Astrocyte (in vitro differentiated cells and primary cell): ENCODE data around the gene RAB3B. TPM values are rescaled to one million over a fixed set of nuclear protein-coding genes. Genes with fewer than 3 reads are reported as not detected.
"Not testable (repeated sequence)": the region's sequence is repeated elsewhere in the genome, so short reads cannot be mapped to it uniquely, and the experiment has no call there.

ENCODE experiments used
- DNase-seq: peaks from one replicate; pipeline ENCODE4 v3.0.0-alpha.2; 2010; ENCODE audit warnings: low read depth
- FAIRE-seq: peaks from 2 replicates; lab custom pipeline; 2011; peaks lifted over from hg19 to GRCh38; lab: Jason Lieb, UNC
- H2AFZ ChIP-seq: 2 replicates; pipeline ENCODE4 v1.6.0; 2012; ENCODE audit warnings: low read depth, low read length, inconsistent platforms
- H3K27ac ChIP-seq: 2 replicates; pipeline ENCODE4 v1.5.1; 2011; ENCODE audit warnings: low read depth, low read length, inconsistent platforms
- H3K27me3 ChIP-seq: 2 replicates; pipeline ENCODE4 v1.6.0; 2011; ENCODE audit warnings: low read length, inconsistent platforms; ENCODE audit not compliant: insufficient read depth
- H3K36me3 ChIP-seq: 2 replicates; pipeline ENCODE4 v1.5.1; 2011; ENCODE audit warnings: low read length, inconsistent platforms; ENCODE audit not compliant: insufficient read depth
- H3K4me1 ChIP-seq: 2 replicates; pipeline ENCODE4 v1.5.1; 2011; ENCODE audit warnings: low read length, inconsistent platforms; ENCODE audit not compliant: insufficient read depth
- H3K4me2 ChIP-seq: 2 replicates; pipeline ENCODE4 v1.6.0; 2012; ENCODE audit warnings: low read length, inconsistent platforms
- H3K4me3 ChIP-seq: 2 replicates; pipeline ENCODE4 v1.5.1; 2011; ENCODE audit warnings: low read depth, mild to moderate bottlenecking, low read length, inconsistent platforms; ENCODE audit not compliant: insufficient read depth
- H3K79me2 ChIP-seq: 2 replicates; pipeline ENCODE4 v1.6.0; 2012; ENCODE audit warnings: mild to moderate bottlenecking, low read length, inconsistent platforms; ENCODE audit not compliant: insufficient read depth
- H3K9ac ChIP-seq: 2 replicates; pipeline ENCODE4 v1.6.0; 2012; ENCODE audit warnings: mild to moderate bottlenecking, low read length, inconsistent platforms
- H3K9me3 ChIP-seq: 2 replicates; pipeline ENCODE4 v1.5.1; 2012; ENCODE audit warnings: low read depth, mild to moderate bottlenecking, low read length, inconsistent platforms; ENCODE audit not compliant: insufficient read depth
- H4K20me1 ChIP-seq: 2 replicates; pipeline ENCODE4 v1.6.0; 2012; ENCODE audit warnings: low read length, inconsistent platforms; ENCODE audit not compliant: insufficient read depth
- H3K27ac Mint-ChIP-seq: one replicate; pipeline ENCODE4 v1.8.0; 2021; ENCODE audit warnings: mild to moderate bottlenecking, mixed read lengths; ENCODE audit not compliant: unreplicated experiment
- H3K27me3 Mint-ChIP-seq: one replicate; pipeline ENCODE4 v1.8.0; 2021; ENCODE audit warnings: low read depth, mixed read lengths; ENCODE audit not compliant: unreplicated experiment
- H3K36me3 Mint-ChIP-seq: one replicate; pipeline ENCODE4 v1.8.0; 2021; ENCODE audit warnings: low read depth, mixed read lengths; ENCODE audit not compliant: unreplicated experiment
- H3K4me1 Mint-ChIP-seq: one replicate; pipeline ENCODE4 v1.8.0; 2021; ENCODE audit warnings: low read depth, mixed read lengths; ENCODE audit not compliant: unreplicated experiment
- H3K4me3 Mint-ChIP-seq: one replicate; pipeline ENCODE4 v1.8.0; 2021; ENCODE audit warnings: mild to moderate bottlenecking, moderate library complexity, mixed read lengths; ENCODE audit not compliant: unreplicated experiment
- H3K9me3 Mint-ChIP-seq: one replicate; pipeline ENCODE4 v1.8.0; 2021; ENCODE audit warnings: mild to moderate bottlenecking, mixed read lengths; ENCODE audit not compliant: unreplicated experiment
- EZH2 ChIP-seq: IDR thresholded peaks from 2 replicates; pipeline ENCODE4 v1.6.1; 2012; ENCODE audit warnings: mild to moderate bottlenecking, low read length, inconsistent platforms; ENCODE audit not compliant: insufficient read depth
- total RNA-seq: library from RNA; stranded (reverse); gene quantifications from 2 replicates; pipeline ENCODE4 v1.2.1, GENCODE V29; 2021
- TF ChIP-seq, protein P1 (sequence below): IDR thresholded peaks from 2 replicates; pipeline ENCODE4 v1.5.1; 2011; ENCODE audit warnings: low read depth, mild to moderate bottlenecking, inconsistent platforms, low read length, moderate library complexity; ENCODE audit not compliant: insufficient read depth

RAB3B gene
- total RNA-seq, 1 donor from 2014 or later, result 49.2 TPM

DNA sequence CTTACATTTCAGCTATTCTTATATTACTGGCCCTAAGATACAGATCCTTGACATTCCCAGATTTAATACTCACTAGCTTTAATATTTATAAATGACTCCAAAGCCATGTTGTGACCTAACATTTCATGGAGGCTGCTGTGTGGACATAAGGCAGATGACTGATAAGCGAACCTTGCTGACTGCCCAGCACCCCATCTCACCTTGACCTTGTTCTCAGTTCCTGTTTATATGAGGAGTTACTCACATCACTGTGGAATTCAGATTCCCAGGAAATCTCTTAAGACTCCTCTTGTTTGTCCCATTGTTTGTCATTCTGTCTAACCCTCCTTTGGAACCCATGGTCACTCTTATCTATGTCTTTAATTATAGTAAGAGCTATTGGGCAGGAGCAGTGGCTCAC lies 21.9 kb downstream of the RAB3B start:
- peaks cover 4% of the 10 kb centered on the region for H3K36me3 Mint-ChIP-seq
- H4K20me1 ChIP-seq, result no peaks in the 10 kb centered on the region
- TF ChIP-seq EZH2, result no peak
- TF ChIP-seq, protein P1, sequence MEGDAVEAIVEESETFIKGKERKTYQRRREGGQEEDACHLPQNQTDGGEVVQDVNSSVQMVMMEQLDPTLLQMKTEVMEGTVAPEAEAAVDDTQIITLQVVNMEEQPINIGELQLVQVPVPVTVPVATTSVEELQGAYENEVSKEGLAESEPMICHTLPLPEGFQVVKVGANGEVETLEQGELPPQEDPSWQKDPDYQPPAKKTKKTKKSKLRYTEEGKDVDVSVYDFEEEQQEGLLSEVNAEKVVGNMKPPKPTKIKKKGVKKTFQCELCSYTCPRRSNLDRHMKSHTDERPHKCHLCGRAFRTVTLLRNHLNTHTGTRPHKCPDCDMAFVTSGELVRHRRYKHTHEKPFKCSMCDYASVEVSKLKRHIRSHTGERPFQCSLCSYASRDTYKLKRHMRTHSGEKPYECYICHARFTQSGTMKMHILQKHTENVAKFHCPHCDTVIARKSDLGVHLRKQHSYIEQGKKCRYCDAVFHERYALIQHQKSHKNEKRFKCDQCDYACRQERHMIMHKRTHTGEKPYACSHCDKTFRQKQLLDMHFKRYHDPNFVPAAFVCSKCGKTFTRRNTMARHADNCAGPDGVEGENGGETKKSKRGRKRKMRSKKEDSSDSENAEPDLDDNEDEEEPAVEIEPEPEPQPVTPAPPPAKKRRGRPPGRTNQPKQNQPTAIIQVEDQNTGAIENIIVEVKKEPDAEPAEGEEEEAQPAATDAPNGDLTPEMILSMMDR, result no peak
- DNase-seq, result no peak
- no peaks in the 10 kb centered on the region for H3K36me3 ChIP-seq
- no peak overlapping the region for H3K4me3 Mint-ChIP-seq
- no peaks in the 10 kb centered on the region for H3K9me3 Mint-ChIP-seq
- H3K4me3 ChIP-seq, result no peak overlapping the region
- no peaks in the 10 kb centered on the region for H3K27me3 Mint-ChIP-seq
- H2AFZ ChIP-seq, result no peak overlapping the region
- H3K4me1 ChIP-seq, result peaks cover 22% of the 10 kb centered on the region
- H3K27ac ChIP-seq, result peak overlapping the region; percentile 82
- H3K79me2 ChIP-seq, result no peaks in the 10 kb centered on the region
- no peaks in the 10 kb centered on the region for H3K27me3 ChIP-seq
- H3K9me3 ChIP-seq, result no peaks in the 10 kb centered on the region
- peak overlapping the region; percentile 34 for H3K27ac Mint-ChIP-seq
- no peak for FAIRE-seq
- no peak overlapping the region for H3K4me2 ChIP-seq
- H3K4me1 Mint-ChIP-seq, result peaks cover 37% of the 10 kb centered on the region
- peak overlapping the region; percentile 20 for H3K9ac ChIP-seq

- H3K4me1 ChIP-seq, result peaks cover 23% of the 10 kb centered on the region
- H3K27me3 Mint-ChIP-seq, H3K4me2 ChIP-seq, H3K27ac Mint-ChIP-seq, H3K27ac ChIP-seq, H4K20me1 ChIP-seq, H3K4me3 Mint-ChIP-seq, DNase-seq, H3K36me3 ChIP-seq, H3K4me3 ChIP-seq, H3K79me2 ChIP-seq, H3K27me3 ChIP-seq, H3K9me3 Mint-ChIP-seq, H2AFZ ChIP-seq, H3K9me3 ChIP-seq, H3K9ac ChIP-seq, FAIRE-seq, H3K36me3 Mint-ChIP-seq: not testable (repeated sequence)
- peaks cover 29% of the 10 kb centered on the region for H3K4me1 Mint-ChIP-seq
Observed at GRCh38 chr1:51967213-51967791, 23.2 kb downstream of the RAB3B start.

- H4K20me1 ChIP-seq, result no peaks in the 10 kb centered on the region
- no peak overlapping the region for H3K4me2 ChIP-seq
- Mint-ChIP-seq H3K4me3 (no peak overlapping the region), H3K36me3 (peaks cover 4% of the 10 kb centered on the region), H3K9me3 (no peaks in the 10 kb centered on the region), H3K27me3 (no peaks in the 10 kb centered on the region), H3K27ac (peak overlapping the region; percentile 68), H3K4me1 (peaks cover 27% of the 10 kb centered on the region)
- TF ChIP-seq, protein P1, result no peak
- TF ChIP-seq EZH2, result no peak
- no peaks in the 10 kb centered on the region for H3K27me3 ChIP-seq
- no peak for FAIRE-seq
- no peaks in the 10 kb centered on the region for H3K79me2 ChIP-seq
- H3K9me3 ChIP-seq, result no peaks in the 10 kb centered on the region
- no peak overlapping the region for H3K9ac ChIP-seq
- no peak overlapping the region for H2AFZ ChIP-seq
- no peak for DNase-seq
- no peak overlapping the region for H3K27ac ChIP-seq
- H3K36me3 ChIP-seq, result no peaks in the 10 kb centered on the region
- no peak overlapping the region for H3K4me3 ChIP-seq
- H3K4me1 ChIP-seq, result peaks cover 23% of the 10 kb centered on the region
Observed at GRCh38 chr1:51966559-51966958, 23.9 kb downstream of the RAB3B start.
